Upper lobe of left lung (tissue), 6 donors: ENCODE measurements around the gene NFIX. TPM values are rescaled to one million over a fixed set of nuclear protein-coding genes. Genes with fewer than 3 reads are reported as not detected.

ENCODE experiments used
- ATAC-seq, 2 donors: fragments of 200-7000 bp; cut with Tn5 transposase; one replicate each; pipeline ENCODE4 v1.9.1; 2022; ENCODE audit warnings: mild to moderate bottlenecking in 2 of 2, moderate library complexity in 2 of 2; ENCODE audit not compliant: low FRiP score in 2 of 2
- DNase-seq, 2 donors: peaks; one replicate each; pipeline ENCODE4 v3.0.0-alpha.2; 2019 to 2020
- H3K27ac ChIP-seq, 4 donors: fragments of 200-600 bp; sonication (generic); one replicate each; pipeline ENCODE4 v1.5.1; 2016 to 2019
- H3K27me3 ChIP-seq, 4 donors: fragments of 200-600 bp; sonication (generic); one replicate each; pipeline ENCODE4 v1.5.1; 2017 to 2019
- H3K36me3 ChIP-seq, 4 donors: fragments of 200-600 bp; sonication (generic); one replicate each; pipeline ENCODE4 v1.5.1; 2016 to 2019
- H3K4me1 ChIP-seq, 4 donors: fragments of 200-600 bp; sonication (generic); one replicate each; pipeline ENCODE4 v1.5.1; 2018 to 2019
- H3K4me3 ChIP-seq, 4 donors: fragments of 200-600 bp; sonication (generic); one replicate each; pipeline ENCODE4 v1.5.1; 2017 to 2019; ENCODE audit warnings: mild to moderate bottlenecking in 2 of 4, moderate library complexity in 1 of 4
- H3K9me3 ChIP-seq, 4 donors: fragments of 200-600 bp; sonication (generic); one replicate each; pipeline ENCODE4 v1.5.1; 2018 to 2019
- CTCF ChIP-seq, 6 experiments: fragments of 450-650 bp in 4 of 6; fragments of 200-600 bp in 2 of 6; sonication (generic) in 2 of 6; IDR thresholded peaks; one replicate each; pipeline ENCODE4 v1.5.1; 2016 to 2019; ENCODE audit warnings: antibody characterized with exemption in 6 of 6
- EP300 ChIP-seq, 4 donors: sonication (generic); formaldehyde crosslinking; IDR thresholded peaks; one replicate each; pipeline ENCODE4 v1.5.1; 2017; ENCODE audit warnings: antibody characterized with exemption in 4 of 4, control low read depth in 2 of 4
- POLR2A ChIP-seq, 4 donors: fragments of 450-650 bp; IDR thresholded peaks; one replicate each; pipeline ENCODE4 v1.5.1; 2016 to 2017; ENCODE audit warnings: antibody characterized with exemption in 4 of 4, mild to moderate bottlenecking in 2 of 4
- POLR2AphosphoS5 ChIP-seq, 2 donors: sonication (generic); formaldehyde crosslinking; IDR thresholded peaks; one replicate each; pipeline ENCODE4 v1.5.1; 2017; ENCODE audit warnings: antibody characterized with exemption in 2 of 2
- WGBS, 2 donors: methylation state at CpG; one replicate each; pipeline ENCODE4 v1.1.5; 2017 to 2018; 5-methylcytosine and 5-hydroxymethylcytosine counted together
- total RNA-seq, 6 donors: library from RNA; depleted of rRNA in 4 of 6; stranded (reverse); fragments of >200 nt in 4 of 6; gene quantifications; one replicate each; pipeline versions ENCODE4 v1.1.0 to v1.2.1, GENCODE V29; 2016 to 2021
- donor health status: DM: no; HTN: no; CAD: no; lungs with moderate emphysema.
- donor health status: DM: no; HTN: yes; CAD: no; lungs with severe emphysema.

NFIX gene
- total RNA-seq, 6 donors from 2014 or later: 64.0 to 188 (median 107) TPM

- ATAC-seq (no peak), DNase-seq (no peak)
- no peak for TF ChIP-seq EP300 (IDR thresholded peaks at IDR 0.05)
- no peak for TF ChIP-seq CTCF (IDR thresholded peaks at IDR 0.05)
- no peak for TF ChIP-seq POLR2AphosphoS5 (IDR thresholded peaks at IDR 0.05)
- TF ChIP-seq POLR2A (IDR thresholded peaks at IDR 0.05): no peak
- WGBS, 2 donors: 57 to 74% methylated on average over 10 of the region's 10 CpGs
- Histone ChIP-seq H3K27me3 (no peaks in the 10 kb centered on the region), H3K27ac (peak overlapping the region; percentile 59 to 85 (median 68)), H3K9me3 (no peaks in the 10 kb centered on the region), H3K4me1 (peaks cover 38 to 54% (median 44%) of the 10 kb centered on the region in 4 donors), H3K36me3 (peaks cover 0 to 70% (median 32%) of the 10 kb centered on the region in 4 donors), H3K4me3 (no peak overlapping the region)
These were observed 83.1 kb downstream of the NFIX start for GRCh38 chr19:13078381-13078780.

GRCh38 chr19:13078897-13079541 is 83.7 kb downstream of the NFIX start:
- ATAC-seq (no peak), DNase-seq (no peak)
- 24 to 41% methylated on average over 5 to 12 of the region's 12 CpGs for WGBS, 2 donors
- peaks cover 0 to 70% (median 31%) of the 10 kb centered on the region in 4 donors for H3K36me3 ChIP-seq
- H3K27ac ChIP-seq: peak overlapping the region; percentile 59 to 85 (median 68)
- H3K4me3 ChIP-seq: no peak overlapping the region
- H3K4me1 ChIP-seq: peaks cover 38 to 54% (median 44%) of the 10 kb centered on the region in 4 donors
- H3K27me3 ChIP-seq: no peaks in the 10 kb centered on the region
- no peaks in the 10 kb centered on the region for H3K9me3 ChIP-seq
- TF ChIP-seq POLR2AphosphoS5 (IDR thresholded peaks at IDR 0.05): no peak
- no peak for TF ChIP-seq CTCF (IDR thresholded peaks at IDR 0.05)
- no peak for TF ChIP-seq EP300 (IDR thresholded peaks at IDR 0.05)
- no peak for TF ChIP-seq POLR2A (IDR thresholded peaks at IDR 0.05)

GRCh38 chr19:13079542-13079986 is 84.3 kb downstream of the NFIX start:
- H3K4me3 ChIP-seq: no peak overlapping the region
- TF ChIP-seq CTCF (IDR thresholded peaks at IDR 0.05) (no peak), EP300 (IDR thresholded peaks at IDR 0.05) (no peak), POLR2A (IDR thresholded peaks at IDR 0.05) (no peak), POLR2AphosphoS5 (IDR thresholded peaks at IDR 0.05) (no peak)
- peak overlapping the region; percentile 59 to 85 (median 68) for H3K27ac ChIP-seq
- H3K9me3 ChIP-seq: no peaks in the 10 kb centered on the region
- H3K36me3 ChIP-seq: peaks cover 0 to 70% (median 30%) of the 10 kb centered on the region in 4 donors
- peaks cover 38 to 54% (median 42%) of the 10 kb centered on the region in 4 donors for H3K4me1 ChIP-seq
- no peaks in the 10 kb centered on the region for H3K27me3 ChIP-seq
- peak; percentile 34 to 57 for ATAC-seq
- peak in 1 of 2 donors; percentile 66 for DNase-seq
- 33 to 56% methylated on average over 11 to 16 of the region's 16 CpGs for WGBS, 2 donors

- ATAC-seq: peak in 1 of 2 donors; percentile 14
- H3K27me3 ChIP-seq: no peaks in the 10 kb centered on the region
- H3K4me3 ChIP-seq: no peak overlapping the region
- no peaks in the 10 kb centered on the region for H3K9me3 ChIP-seq
- no peak for DNase-seq
- TF ChIP-seq POLR2AphosphoS5 (IDR thresholded peaks at IDR 0.05): no peak
- no peak for TF ChIP-seq CTCF (IDR thresholded peaks at IDR 0.05)
- TF ChIP-seq EP300 (IDR thresholded peaks at IDR 0.05): no peak
- no peak for TF ChIP-seq POLR2A (IDR thresholded peaks at IDR 0.05)
- peaks cover 41 to 56% (median 49%) of the 10 kb centered on the region in 4 donors for H3K4me1 ChIP-seq
- WGBS, 2 donors: 75 to 82% methylated on average over 6 to 14 of the region's 14 CpGs
- peaks cover 0 to 64% (median 17%) of the 10 kb centered on the region in 4 donors for H3K36me3 ChIP-seq
- peak overlapping the region in 3 of 4 donors; percentile 46 to 59 (median 58) for H3K27ac ChIP-seq
These were observed 87.1 kb downstream of the NFIX start for GRCh38 chr19:13082192-13083007.
